Measurements from ENCODE around the gene FKBP5. TPM values are rescaled to one million over a fixed set of nuclear protein-coding genes. Genes with fewer than 3 reads are reported as not detected.

The FKBP5 gene
- total and polyA plus RNA-seq, 9 of the 15 experiments (the other 6 are each of a cell fraction or from before 2014, with no cell fraction given) = 32.7 to 151 (median 75.0) TPM

DNA sequence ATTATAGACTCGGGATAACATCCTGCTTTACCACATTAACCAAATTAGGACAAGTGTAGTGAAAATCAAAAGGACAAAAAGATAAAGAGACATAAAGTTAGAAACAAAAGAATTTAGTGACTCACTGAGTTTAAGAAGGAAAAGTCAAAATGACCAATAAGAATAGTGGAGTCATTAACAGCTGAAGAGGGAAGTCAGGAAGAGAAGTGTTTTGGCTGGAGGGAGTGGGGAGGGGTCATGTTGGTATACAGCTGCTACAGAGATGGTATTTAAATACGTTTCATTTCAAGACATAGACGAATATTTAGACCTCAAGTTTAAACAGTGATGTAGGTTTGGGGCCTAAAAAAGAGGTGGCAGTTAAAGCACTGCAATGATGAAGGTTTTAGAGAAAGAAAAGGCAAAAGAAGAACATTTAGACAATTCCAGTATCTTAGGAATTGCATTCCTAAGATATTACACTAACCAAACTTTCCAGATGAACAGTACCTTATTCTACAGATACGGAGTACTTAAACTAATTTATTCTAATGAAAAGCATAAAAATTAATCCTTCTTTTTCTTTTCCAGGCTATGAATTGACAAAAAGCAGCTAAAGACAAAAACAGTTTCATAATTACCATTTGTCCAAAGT is 10.6 kb downstream of the FKBP5 start (continued):
- TF ChIP-seq YY1 (IDR thresholded peaks at IDR 0.05; ENCODE audit: borderline replicate concordance in 1 of 3, control insufficient read depth in 1 of 3, extremely low read depth in 1 of 3, insufficient read depth in 3 of 3, insufficient read length in 1 of 3, insufficient replicate concordance in 2 of 3, low read depth in 1 of 3, low read length in 2 of 3) (no peak), PYGO2 (tag; IDR thresholded peaks at IDR 0.05) (no peak), CBX1 (IDR thresholded peaks at IDR 0.05; ENCODE audit: low read depth) (no peak), ARID1B (IDR thresholded peaks at IDR 0.05) (no peak), GABPA (tag; conservative IDR thresholded peaks at IDR 0.05; ENCODE audit: low read depth) (no peak), NR3C1 (CRISPR knock-in tag; IDR thresholded peaks at IDR 0.05) (no peak), DDX20 (tag; IDR thresholded peaks at IDR 0.05; ENCODE audit: low read depth) (no peak), SMAD4 (CRISPR knock-in tag; conservative IDR thresholded peaks at IDR 0.05) (no peak), ZNF143 (CRISPR knock-in tag; IDR thresholded peaks at IDR 0.05) (no peak), RHOXF2B (CRISPR knock-in tag; conservative IDR thresholded peaks at IDR 0.05) (no peak), ZBTB7A (IDR thresholded peaks at IDR 0.05; ENCODE audit: borderline replicate concordance, control insufficient read depth, low read depth, low read length) (no peak), MEF2A (IDR thresholded peaks at IDR 0.05; ENCODE audit: control insufficient read depth, low read depth, low read length) (no peak)
- TF ChIP-seq, protein P1, sequence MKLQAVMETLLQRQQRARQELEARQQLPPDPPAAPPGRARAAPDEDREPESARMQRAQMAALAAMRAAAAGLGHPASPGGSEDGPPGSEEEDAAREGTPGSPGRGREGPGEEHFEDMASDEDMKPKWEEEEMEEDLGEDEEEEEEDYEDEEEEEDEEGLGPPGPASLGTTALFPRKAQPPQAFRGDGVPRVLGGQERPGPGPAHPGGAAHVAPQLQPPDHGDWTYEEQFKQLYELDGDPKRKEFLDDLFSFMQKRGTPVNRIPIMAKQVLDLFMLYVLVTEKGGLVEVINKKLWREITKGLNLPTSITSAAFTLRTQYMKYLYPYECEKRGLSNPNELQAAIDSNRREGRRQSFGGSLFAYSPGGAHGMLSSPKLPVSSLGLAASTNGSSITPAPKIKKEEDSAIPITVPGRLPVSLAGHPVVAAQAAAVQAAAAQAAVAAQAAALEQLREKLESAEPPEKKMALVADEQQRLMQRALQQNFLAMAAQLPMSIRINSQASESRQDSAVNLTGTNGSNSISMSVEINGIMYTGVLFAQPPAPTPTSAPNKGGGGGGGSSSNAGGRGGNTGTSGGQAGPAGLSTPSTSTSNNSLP (IDR thresholded peaks at IDR 0.05; ENCODE audit: borderline replicate concordance, low read depth, low read length) = no peak
- TF ChIP-seq, protein P2, sequence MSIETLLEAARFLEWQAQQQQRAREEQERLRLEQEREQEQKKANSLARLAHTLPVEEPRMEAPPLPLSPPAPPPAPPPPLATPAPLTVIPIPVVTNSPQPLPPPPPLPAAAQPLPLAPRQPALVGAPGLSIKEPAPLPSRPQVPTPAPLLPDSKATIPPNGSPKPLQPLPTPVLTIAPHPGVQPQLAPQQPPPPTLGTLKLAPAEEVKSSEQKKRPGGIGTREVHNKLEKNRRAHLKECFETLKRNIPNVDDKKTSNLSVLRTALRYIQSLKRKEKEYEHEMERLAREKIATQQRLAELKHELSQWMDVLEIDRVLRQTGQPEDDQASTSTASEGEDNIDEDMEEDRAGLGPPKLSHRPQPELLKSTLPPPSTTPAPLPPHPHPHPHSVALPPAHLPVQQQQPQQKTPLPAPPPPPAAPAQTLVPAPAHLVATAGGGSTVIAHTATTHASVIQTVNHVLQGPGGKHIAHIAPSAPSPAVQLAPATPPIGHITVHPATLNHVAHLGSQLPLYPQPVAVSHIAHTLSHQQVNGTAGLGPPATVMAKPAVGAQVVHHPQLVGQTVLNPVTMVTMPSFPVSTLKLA (conservative IDR thresholded peaks at IDR 0.05) = no peak
- TF ChIP-seq, protein P3, sequence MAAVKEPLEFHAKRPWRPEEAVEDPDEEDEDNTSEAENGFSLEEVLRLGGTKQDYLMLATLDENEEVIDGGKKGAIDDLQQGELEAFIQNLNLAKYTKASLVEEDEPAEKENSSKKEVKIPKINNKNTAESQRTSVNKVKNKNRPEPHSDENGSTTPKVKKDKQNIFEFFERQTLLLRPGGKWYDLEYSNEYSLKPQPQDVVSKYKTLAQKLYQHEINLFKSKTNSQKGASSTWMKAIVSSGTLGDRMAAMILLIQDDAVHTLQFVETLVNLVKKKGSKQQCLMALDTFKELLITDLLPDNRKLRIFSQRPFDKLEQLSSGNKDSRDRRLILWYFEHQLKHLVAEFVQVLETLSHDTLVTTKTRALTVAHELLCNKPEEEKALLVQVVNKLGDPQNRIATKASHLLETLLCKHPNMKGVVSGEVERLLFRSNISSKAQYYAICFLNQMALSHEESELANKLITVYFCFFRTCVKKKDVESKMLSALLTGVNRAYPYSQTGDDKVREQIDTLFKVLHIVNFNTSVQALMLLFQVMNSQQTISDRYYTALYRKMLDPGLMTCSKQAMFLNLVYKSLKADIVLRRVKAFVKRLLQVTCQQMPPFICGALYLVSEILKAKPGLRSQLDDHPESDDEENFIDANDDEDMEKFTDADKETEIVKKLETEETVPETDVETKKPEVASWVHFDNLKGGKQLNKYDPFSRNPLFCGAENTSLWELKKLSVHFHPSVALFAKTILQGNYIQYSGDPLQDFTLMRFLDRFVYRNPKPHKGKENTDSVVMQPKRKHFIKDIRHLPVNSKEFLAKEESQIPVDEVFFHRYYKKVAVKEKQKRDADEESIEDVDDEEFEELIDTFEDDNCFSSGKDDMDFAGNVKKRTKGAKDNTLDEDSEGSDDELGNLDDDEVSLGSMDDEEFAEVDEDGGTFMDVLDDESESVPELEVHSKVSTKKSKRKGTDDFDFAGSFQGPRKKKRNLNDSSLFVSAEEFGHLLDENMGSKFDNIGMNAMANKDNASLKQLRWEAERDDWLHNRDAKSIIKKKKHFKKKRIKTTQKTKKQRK (IDR thresholded peaks at IDR 0.05; ENCODE audit: borderline replicate concordance, low read depth, low read length) = no peak
- TF ChIP-seq, protein P4, sequence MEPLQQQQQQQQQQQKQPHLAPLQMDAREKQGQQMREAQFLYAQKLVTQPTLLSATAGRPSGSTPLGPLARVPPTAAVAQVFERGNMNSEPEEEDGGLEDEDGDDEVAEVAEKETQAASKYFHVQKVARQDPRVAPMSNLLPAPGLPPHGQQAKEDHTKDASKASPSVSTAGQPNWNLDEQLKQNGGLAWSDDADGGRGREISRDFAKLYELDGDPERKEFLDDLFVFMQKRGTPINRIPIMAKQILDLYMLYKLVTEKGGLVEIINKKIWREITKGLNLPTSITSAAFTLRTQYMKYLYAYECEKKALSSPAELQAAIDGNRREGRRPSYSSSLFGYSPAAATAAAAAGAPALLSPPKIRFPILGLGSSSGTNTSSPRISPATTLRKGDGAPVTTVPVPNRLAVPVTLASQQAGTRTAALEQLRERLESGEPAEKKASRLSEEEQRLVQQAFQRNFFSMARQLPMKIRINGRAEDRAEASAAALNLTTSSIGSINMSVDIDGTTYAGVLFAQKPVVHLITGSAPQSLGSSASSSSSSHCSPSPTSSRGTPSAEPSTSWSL (CRISPR knock-in tag; IDR thresholded peaks at IDR 0.05; ENCODE audit: borderline replicate concordance) = no peak
